ENCODE measurements around the gene EDC4. TPM values are rescaled to one million over a fixed set of nuclear protein-coding genes. Genes with fewer than 3 reads are reported as not detected.

The EDC4 gene
- total and polyA plus RNA-seq, 2 of the 13 experiments (the other 11 are each of a cell fraction or from before 2014, with no cell fraction given), result 51.4 to 59.1 TPM

DNA sequence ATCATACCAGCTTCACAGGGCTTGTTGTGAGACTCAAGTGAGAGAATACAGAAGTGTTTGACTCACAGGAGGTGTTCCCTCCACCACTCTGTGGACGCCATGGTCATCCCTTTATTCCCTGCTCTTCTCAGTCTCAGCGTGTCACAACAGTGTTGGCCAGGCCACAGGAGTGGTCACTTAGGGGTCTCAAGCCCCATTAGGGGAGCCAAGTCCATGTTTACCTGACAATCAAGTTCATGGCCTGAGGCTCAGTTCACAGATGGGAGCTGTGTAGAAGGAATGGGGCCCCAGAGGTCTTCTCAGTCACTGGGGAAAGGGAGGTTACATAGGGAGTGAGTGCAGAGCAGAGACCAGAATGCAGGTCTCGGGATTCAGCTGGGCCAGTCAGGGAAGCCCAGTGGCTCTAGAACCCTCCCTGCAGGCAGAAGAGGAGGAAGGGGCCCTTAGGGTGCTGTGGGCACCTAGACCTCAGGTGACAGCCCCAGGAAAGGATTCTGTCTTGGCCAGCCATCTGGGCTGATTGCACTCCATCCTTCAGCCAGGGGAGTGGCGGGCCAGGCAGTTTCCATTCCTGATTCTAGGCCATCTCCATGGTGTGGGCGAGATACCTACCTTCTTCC, 15.8 kb upstream of the EDC4 start (continued):
- TF ChIP-seq BCL6 (CRISPR knock-in tag; IDR thresholded peaks at IDR 0.05) (peak; percentile 56), ELF1 (CRISPR knock-in tag; IDR thresholded peaks at IDR 0.05) (no peak), TCF7L2 (IDR thresholded peaks at IDR 0.05; ENCODE audit: low read depth, low read length) (no peak), NFYC (CRISPR knock-in tag; IDR thresholded peaks at IDR 0.05) (no peak), ZFY (CRISPR knock-in tag; IDR thresholded peaks at IDR 0.05) (0 out of 2 replicates have a peak, but pooled peaks have one; percentile 9), ZNF296 (CRISPR knock-in tag; conservative IDR thresholded peaks at IDR 0.05) (no peak), FOXA1 (IDR thresholded peaks at IDR 0.05) (no peak), FOXA1 (CRISPR knock-in tag; IDR thresholded peaks at IDR 0.05) (peak; percentile 64), GATA4 (IDR thresholded peaks at IDR 0.05; ENCODE audit: borderline replicate concordance, low read depth) (no peak), ZFP62 (CRISPR knock-in tag; IDR thresholded peaks at IDR 0.05) (no peak), KLF16 (CRISPR knock-in tag; IDR thresholded peaks at IDR 0.05) (no peak), SMAD3 (CRISPR knock-in tag; IDR thresholded peaks at IDR 0.05) (no peak; the same call in 1 of the 2 replicates), KLF6 (CRISPR knock-in tag; IDR thresholded peaks at IDR 0.05) (no peak), BRD4 (CRISPR knock-in tag; IDR thresholded peaks at IDR 0.05) (no peak), EP300 (IDR thresholded peaks at IDR 0.05; ENCODE audit: low read depth in 2 of 2, low read length in 2 of 2) (no peak), EP300 (CRISPR knock-in tag; IDR thresholded peaks at IDR 0.05; ENCODE audit: borderline replicate concordance) (no peak), RBAK (CRISPR knock-in tag; IDR thresholded peaks at IDR 0.05) (no peak), ZNF263 (CRISPR knock-in tag; IDR thresholded peaks at IDR 0.05) (peak; percentile 76), PCBP1 (IDR thresholded peaks at IDR 0.05; ENCODE audit: borderline replicate concordance, low read depth, low read length) (no peak), SPEN (CRISPR knock-in tag; IDR thresholded peaks at IDR 0.05; ENCODE audit: low read depth) (no peak), KDM5A (IDR thresholded peaks at IDR 0.05; ENCODE audit: borderline replicate concordance, low read length) (no peak), ZNF484 (CRISPR knock-in tag; IDR thresholded peaks at IDR 0.05; ENCODE audit: borderline replicate concordance, low read depth) (no peak), ZNF550 (CRISPR knock-in tag; IDR thresholded peaks at IDR 0.05; ENCODE audit: borderline replicate concordance) (no peak), ZKSCAN8 (CRISPR knock-in tag; IDR thresholded peaks at IDR 0.05; ENCODE audit: borderline replicate concordance) (no peak), ZMYM4 (CRISPR knock-in tag; IDR thresholded peaks at IDR 0.05) (no peak), RORA (CRISPR knock-in tag; IDR thresholded peaks at IDR 0.05) (no peak)
- TF ChIP-seq, protein P1, sequence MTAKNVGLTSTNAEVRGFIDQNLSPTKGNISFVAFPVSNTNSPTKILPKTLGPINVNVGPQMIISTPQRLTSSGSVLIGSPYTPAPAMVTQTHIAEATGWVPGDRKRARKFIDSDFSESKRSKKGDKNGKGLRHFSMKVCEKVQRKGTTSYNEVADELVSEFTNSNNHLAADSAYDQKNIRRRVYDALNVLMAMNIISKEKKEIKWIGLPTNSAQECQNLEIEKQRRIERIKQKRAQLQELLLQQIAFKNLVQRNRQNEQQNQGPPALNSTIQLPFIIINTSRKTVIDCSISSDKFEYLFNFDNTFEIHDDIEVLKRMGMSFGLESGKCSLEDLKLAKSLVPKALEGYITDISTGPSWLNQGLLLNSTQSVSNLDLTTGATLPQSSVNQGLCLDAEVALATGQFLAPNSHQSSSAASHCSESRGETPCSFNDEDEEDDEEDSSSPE (CRISPR knock-in tag; IDR thresholded peaks at IDR 0.05), result no peak
- TF ChIP-seq, protein P2, sequence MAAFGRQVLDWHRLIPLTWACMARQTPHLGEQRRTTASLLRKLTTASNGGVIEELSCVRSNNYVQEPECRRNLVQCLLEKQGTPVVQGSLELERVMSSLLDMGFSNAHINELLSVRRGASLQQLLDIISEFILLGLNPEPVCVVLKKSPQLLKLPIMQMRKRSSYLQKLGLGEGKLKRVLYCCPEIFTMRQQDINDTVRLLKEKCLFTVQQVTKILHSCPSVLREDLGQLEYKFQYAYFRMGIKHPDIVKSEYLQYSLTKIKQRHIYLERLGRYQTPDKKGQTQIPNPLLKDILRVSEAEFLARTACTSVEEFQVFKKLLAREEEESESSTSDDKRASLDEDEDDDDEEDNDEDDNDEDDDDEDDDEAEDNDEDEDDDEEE (CRISPR knock-in tag; IDR thresholded peaks at IDR 0.05), result no peak
- TF ChIP-seq, protein P3, sequence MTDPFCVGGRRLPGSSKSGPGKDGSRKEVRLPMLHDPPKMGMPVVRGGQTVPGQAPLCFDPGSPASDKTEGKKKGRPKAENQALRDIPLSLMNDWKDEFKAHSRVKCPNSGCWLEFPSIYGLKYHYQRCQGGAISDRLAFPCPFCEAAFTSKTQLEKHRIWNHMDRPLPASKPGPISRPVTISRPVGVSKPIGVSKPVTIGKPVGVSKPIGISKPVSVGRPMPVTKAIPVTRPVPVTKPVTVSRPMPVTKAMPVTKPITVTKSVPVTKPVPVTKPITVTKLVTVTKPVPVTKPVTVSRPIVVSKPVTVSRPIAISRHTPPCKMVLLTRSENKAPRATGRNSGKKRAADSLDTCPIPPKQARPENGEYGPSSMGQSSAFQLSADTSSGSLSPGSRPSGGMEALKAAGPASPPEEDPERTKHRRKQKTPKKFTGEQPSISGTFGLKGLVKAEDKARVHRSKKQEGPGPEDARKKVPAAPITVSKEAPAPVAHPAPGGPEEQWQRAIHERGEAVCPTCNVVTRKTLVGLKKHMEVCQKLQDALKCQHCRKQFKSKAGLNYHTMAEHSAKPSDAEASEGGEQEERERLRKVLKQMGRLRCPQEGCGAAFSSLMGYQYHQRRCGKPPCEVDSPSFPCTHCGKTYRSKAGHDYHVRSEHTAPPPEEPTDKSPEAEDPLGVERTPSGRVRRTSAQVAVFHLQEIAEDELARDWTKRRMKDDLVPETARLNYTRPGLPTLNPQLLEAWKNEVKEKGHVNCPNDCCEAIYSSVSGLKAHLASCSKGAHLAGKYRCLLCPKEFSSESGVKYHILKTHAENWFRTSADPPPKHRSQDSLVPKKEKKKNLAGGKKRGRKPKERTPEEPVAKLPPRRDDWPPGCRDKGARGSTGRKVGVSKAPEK (CRISPR knock-in tag; IDR thresholded peaks at IDR 0.05; ENCODE audit: borderline replicate concordance), result no peak
